ENCODE data around the gene KLF18. TPM values are rescaled to one million over a fixed set of nuclear protein-coding genes. Genes with fewer than 3 reads are reported as not detected.

Gene KLF18
- total and polyA plus RNA-seq, 2 donors (not counting 3 experiments of a cell fraction or from before 2014, with no cell fraction given), result not detected

DNA sequence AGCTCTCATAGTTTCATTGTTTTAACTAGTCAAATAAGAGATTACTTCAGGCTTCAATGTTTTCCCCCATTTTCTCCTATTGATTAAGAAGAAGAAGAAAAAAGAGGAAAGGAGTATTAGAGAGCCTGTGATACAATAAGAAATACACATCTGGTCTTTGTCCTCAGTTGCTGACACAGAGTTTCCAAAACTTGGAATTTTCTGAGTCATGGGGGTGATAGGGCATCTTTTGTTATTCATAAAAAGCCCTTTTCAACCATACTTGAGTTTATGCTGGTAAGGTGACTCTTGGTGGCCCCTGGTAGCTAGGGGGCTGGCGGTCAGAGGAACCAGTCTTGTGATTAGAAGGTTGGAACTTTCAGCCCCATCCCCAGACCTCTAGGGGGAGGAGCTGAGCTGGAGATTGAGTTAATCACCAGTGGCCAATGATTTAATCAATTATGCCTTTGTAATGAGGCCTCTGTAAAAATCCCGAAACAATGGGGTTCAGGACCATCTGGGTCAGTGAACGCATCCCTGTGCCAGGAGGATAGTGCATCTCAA is 28.9 kb upstream of the KLF18 start:
- no peaks in the 10 kb centered on the region for H4K20me1 ChIP-seq (replicated peaks; ENCODE audit: control insufficient read depth, extremely low read depth, insufficient read depth, low read length)
- H3K79me2 ChIP-seq (ENCODE audit: control insufficient read depth, insufficient read depth, low read length), result no peaks in the 10 kb centered on the region
- H3K4me3 ChIP-seq (replicated peaks in 1 of 3; ENCODE audit: insufficient read depth in 1 of 3, low read depth in 1 of 3, low read length in 3 of 3), result no peak overlapping the region
- H3K9me1 ChIP-seq (replicated peaks; ENCODE audit: control insufficient read depth, extremely low read depth, insufficient read depth, low read length), result no peaks in the 10 kb centered on the region
- no peaks in the 10 kb centered on the region for H3K9me3 ChIP-seq (replicated peaks; ENCODE audit: control insufficient read depth, insufficient read depth, low read length)
- BruUV-seq (replicated peaks), result no TSS peak
- ChIA-PET POLR2A (no interaction called here), CTCF (interaction anchor here (1.0 kb wide), 1 partner anchor 27 kb away, joined by 3 read pairs; no protein-coding TSS in a partner anchor)
- no peak overlapping the region for H3K4me2 ChIP-seq (ENCODE audit: insufficient read depth, low read length)
- no peak overlapping the region for H3K9ac ChIP-seq (replicated peaks; ENCODE audit: extremely low read depth, insufficient read depth, low read length)
- DNase-seq (ENCODE audit: low read depth, low spot score) (no peak), FAIRE-seq (no peak)
- no peak overlapping the region for H2AFZ ChIP-seq (ENCODE audit: low read depth, low read length)
- TF ChIP-seq GATA2 (IDR thresholded peaks at IDR 0.05; ENCODE audit: insufficient read depth, insufficient read length, low read depth, low read length), result no peak
- dilution Hi-C loops (cut with MboI; ENCODE audit: extremely low pct_ligation_motif_present, low sequenced_read_pairs) (no loop called here), intact Hi-C loops (cut with micrococcal nuclease) (no loop called here)
- no peak overlapping the region for H3K27ac ChIP-seq (ENCODE audit: insufficient read depth, low read depth, low read length)
- peaks cover 0 to 8% of the 10 kb centered on the region in 2 experiments for H3K27me3 ChIP-seq (ENCODE audit: control insufficient read depth in 2 of 2, insufficient read depth in 2 of 2, low read length in 2 of 2)
- no peaks in the 10 kb centered on the region for H3K36me3 ChIP-seq (ENCODE audit: control insufficient read depth in 2 of 2, extremely low read depth in 1 of 2, insufficient read depth in 2 of 2, low read length in 2 of 2)
- H3K4me1 ChIP-seq (ENCODE audit: control insufficient read depth, extremely low read depth, insufficient read depth, low read length), result no peaks in the 10 kb centered on the region

DNA sequence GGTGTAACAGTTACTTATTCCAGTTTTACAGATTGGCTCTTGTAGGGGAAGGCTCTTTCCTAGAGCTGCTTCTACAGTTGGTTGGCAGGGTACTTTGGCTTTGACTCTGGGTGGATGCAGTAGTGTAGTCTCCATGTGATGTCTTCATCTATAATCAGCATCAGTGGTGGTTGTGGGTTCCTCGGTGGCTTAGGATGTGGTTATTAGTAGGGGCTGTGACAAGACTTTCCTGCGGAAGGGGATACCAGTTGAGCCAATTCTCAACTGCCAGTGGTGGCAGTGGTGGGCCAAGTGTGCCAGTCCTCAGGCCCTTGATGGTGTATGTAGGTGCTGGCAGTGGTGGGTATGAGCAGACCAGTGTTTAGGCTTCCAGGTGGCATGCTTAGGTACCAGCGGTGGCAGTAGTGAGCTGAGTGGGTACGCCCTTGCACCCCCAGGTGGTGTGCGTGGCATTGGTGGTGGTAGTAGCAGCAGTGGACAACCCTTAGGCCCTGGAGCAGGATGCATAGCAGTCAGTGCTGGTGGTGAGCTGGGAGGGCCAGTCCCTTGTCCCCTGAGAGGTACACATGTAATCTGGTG is 27.2 kb upstream of the KLF18 start:
- no peaks in the 10 kb centered on the region for H3K9me3 ChIP-seq (replicated peaks; ENCODE audit: control insufficient read depth, insufficient read depth, low read length)
- no peaks in the 10 kb centered on the region for H4K20me1 ChIP-seq (replicated peaks; ENCODE audit: control insufficient read depth, extremely low read depth, insufficient read depth, low read length)
- no TSS peak for BruUV-seq (replicated peaks)
- H3K9me1 ChIP-seq (replicated peaks; ENCODE audit: control insufficient read depth, extremely low read depth, insufficient read depth, low read length), result no peaks in the 10 kb centered on the region
- H3K9ac ChIP-seq (replicated peaks; ENCODE audit: extremely low read depth, insufficient read depth, low read length), result no peak overlapping the region
- intact Hi-C loops (cut with micrococcal nuclease) (no loop called here), dilution Hi-C loops (cut with MboI; ENCODE audit: extremely low pct_ligation_motif_present, low sequenced_read_pairs) (no loop called here)
- no peak overlapping the region for H3K4me3 ChIP-seq (replicated peaks in 1 of 3; ENCODE audit: insufficient read depth in 1 of 3, low read depth in 1 of 3, low read length in 3 of 3)
- H3K4me1 ChIP-seq (ENCODE audit: control insufficient read depth, extremely low read depth, insufficient read depth, low read length), result no peaks in the 10 kb centered on the region
- ChIA-PET CTCF (interaction anchor here (1.4 kb wide), 1 partner anchor 12 kb away, joined by 4 read pairs; no protein-coding TSS in a partner anchor), POLR2A (no interaction called here)
- H3K27me3 ChIP-seq (ENCODE audit: control insufficient read depth in 2 of 2, insufficient read depth in 2 of 2, low read length in 2 of 2), result peaks cover 0 to 8% of the 10 kb centered on the region in 2 experiments
- no peak overlapping the region for H2AFZ ChIP-seq (ENCODE audit: low read depth, low read length)
- DNase-seq (ENCODE audit: low read depth, low spot score) (no peak), FAIRE-seq (no peak)
- H3K4me2 ChIP-seq (ENCODE audit: insufficient read depth, low read length), result no peak overlapping the region
- no peaks in the 10 kb centered on the region for H3K79me2 ChIP-seq (ENCODE audit: control insufficient read depth, insufficient read depth, low read length)
- no peak overlapping the region for H3K27ac ChIP-seq (ENCODE audit: insufficient read depth, low read depth, low read length)
- H3K36me3 ChIP-seq (ENCODE audit: control insufficient read depth in 2 of 2, extremely low read depth in 1 of 2, insufficient read depth in 2 of 2, low read length in 2 of 2), result no peaks in the 10 kb centered on the region
- TF ChIP-seq MYC (IDR thresholded peaks at IDR 0.05; ENCODE audit: low read depth, low read length) (no peak), MAX (IDR thresholded peaks at IDR 0.05; ENCODE audit: insufficient read depth, insufficient read length) (no peak), POLR2AphosphoS5 (IDR thresholded peaks at IDR 0.05; ENCODE audit: insufficient read depth, low read depth, low read length) (no peak), CTCF (IDR thresholded peaks at IDR 0.05; ENCODE audit: extremely low read depth in 1 of 2, insufficient read depth in 1 of 2, low read depth in 1 of 2, low read length in 2 of 2) (no peak), GATA2 (IDR thresholded peaks at IDR 0.05; ENCODE audit: insufficient read depth, insufficient read length, low read depth, low read length) (no peak), FOS (IDR thresholded peaks at IDR 0.05; ENCODE audit: borderline replicate concordance, insufficient read depth, low read length) (no peak), JUN (IDR thresholded peaks at IDR 0.05; ENCODE audit: borderline replicate concordance, insufficient read depth, insufficient read length, low read depth) (no peak), EZH2 (IDR thresholded peaks at IDR 0.05; ENCODE audit: borderline replicate concordance, low read depth, low read length, severe bottlenecking) (no peak), POLR2A (IDR thresholded peaks at IDR 0.05; ENCODE audit: low read depth, low read length) (no peak)

Measured in endothelial cell of umbilical vein (primary cell).